GM18907 (cell line): Measurements from ENCODE around the gene WDR41.
"Not testable (repeated sequence)": the region's sequence is repeated elsewhere in the genome, so short reads cannot be mapped to it uniquely, and the experiment has no call there.

Experiments used
- ATAC-seq: cut with Tn5 transposase; IDR thresholded peaks from one replicate; pipeline ENCODE4 v1.9.1; 2021; ENCODE audit warnings: mild to moderate bottlenecking, moderate library complexity; ENCODE audit not compliant: unreplicated experiment

The WDR41 gene

GRCh38 chr5:77491783-77492652 is at the start of gene WDR41:
Gene WDR41, minus strand, starts transcription at chr5:77492316. Its CDS starts 96 bp downstream, at chr5:77492220.
- ATAC-seq = peak; percentile 92

GRCh38 chr5:77531297-77531696 is 39.2 kb upstream of the WDR41 start:
- no peak for ATAC-seq

- ATAC-seq = no peak
Observed at GRCh38 chr5:77518304-77518703, 26.2 kb upstream of the WDR41 start.

GRCh38 chr5:77514457-77514856 is 22.3 kb upstream of the WDR41 start:
- ATAC-seq = no peak

- no peak for ATAC-seq
Observed at GRCh38 chr5:77513321-77513720, 21.2 kb upstream of the WDR41 start.

- ATAC-seq = not testable (repeated sequence)
Observed at GRCh38 chr5:77501132-77501531, 9.0 kb upstream of the WDR41 start.

- no peak for ATAC-seq
Observed at GRCh38 chr5:77499973-77500372, 7.9 kb upstream of the WDR41 start.

GRCh38 chr5:77499441-77499840 is 7.3 kb upstream of the WDR41 start:
- no peak for ATAC-seq

- ATAC-seq = no peak
Observed at GRCh38 chr5:77498952-77499351, 6.8 kb upstream of the WDR41 start.

GRCh38 chr5:77494935-77495334 is 2.8 kb upstream of the WDR41 start:
- ATAC-seq = no peak

GRCh38 chr5:77492653-77493000 is 511 bp upstream of the WDR41 start:
- peak; percentile 15 for ATAC-seq

GRCh38 chr5:77490741-77491344 is 1.3 kb downstream of the WDR41 start:
- ATAC-seq = not testable (repeated sequence)

GRCh38 chr5:77486344-77486962 is 5.7 kb downstream of the WDR41 start:
- ATAC-seq = no peak

- no peak for ATAC-seq
Observed at GRCh38 chr5:77483682-77484081, 8.4 kb downstream of the WDR41 start.

- not testable (repeated sequence) for ATAC-seq
Observed at GRCh38 chr5:77475041-77475440, 17.1 kb downstream of the WDR41 start.

GRCh38 chr5:77468875-77469274 is 23.2 kb downstream of the WDR41 start:
- not testable (repeated sequence) for ATAC-seq

- ATAC-seq = no peak
Observed at GRCh38 chr5:77463905-77464304, 28.2 kb downstream of the WDR41 start.

GRCh38 chr5:77461287-77461686 is 30.8 kb downstream of the WDR41 start:
- ATAC-seq = no peak

GRCh38 chr5:77454123-77454522 is 38.0 kb downstream of the WDR41 start:
- no peak for ATAC-seq

GRCh38 chr5:77452351-77452750 is 39.8 kb downstream of the WDR41 start:
- ATAC-seq = no peak

- ATAC-seq = no peak
Observed at GRCh38 chr5:77449981-77450380, 42.1 kb downstream of the WDR41 start.

GRCh38 chr5:77449277-77449676 is 42.8 kb downstream of the WDR41 start:
- ATAC-seq = no peak
